Skeletal muscle tissue (tissue), 4 donors: ENCODE data around the gene BAG5. TPM values are rescaled to one million over a fixed set of nuclear protein-coding genes. Genes with fewer than 3 reads are reported as not detected.

Experiments
- H3K27ac ChIP-seq: one replicate; pipeline ENCODE4 v1.7.0; 2013; ENCODE audit warnings: mild to moderate bottlenecking, low read depth, low read length, inconsistent platforms
- H3K27me3 ChIP-seq, 3 donors: one replicate each; pipeline ENCODE4 v1.7.0; 2013; ENCODE audit warnings: low read length in 3 of 3; ENCODE audit not compliant: control insufficient read depth in 3 of 3, insufficient read depth in 3 of 3
- H3K36me3 ChIP-seq, 3 donors: one replicate each; pipeline ENCODE4 v1.7.0; 2013; ENCODE audit warnings: low read length in 3 of 3; ENCODE audit not compliant: control insufficient read depth in 3 of 3, insufficient read depth in 3 of 3
- H3K4me1 ChIP-seq, 3 donors: one replicate each; pipeline ENCODE4 v1.7.0; 2013; ENCODE audit warnings: low read length in 3 of 3, mild to moderate bottlenecking in 3 of 3; ENCODE audit not compliant: control insufficient read depth in 3 of 3, insufficient read depth in 3 of 3
- H3K4me3 ChIP-seq, 3 donors: one replicate each; pipeline ENCODE4 v1.7.0; 2013; ENCODE audit warnings: low read length in 3 of 3
- H3K9ac ChIP-seq, 3 donors: one replicate each; pipeline ENCODE4 v1.7.0; 2013; ENCODE audit warnings: low read length in 3 of 3, mild to moderate bottlenecking in 3 of 3, moderate library complexity in 2 of 3, low read depth in 1 of 3
- H3K9me3 ChIP-seq, 3 donors: one replicate each; pipeline ENCODE4 v1.7.0; 2013; ENCODE audit warnings: low read length in 3 of 3; ENCODE audit not compliant: control insufficient read depth in 3 of 3
- total RNA-seq: library from RNA; depleted of rRNA; stranded (reverse); fragments of >200 nt; gene quantifications from one replicate; pipeline ENCODE4 v1.2.3, GENCODE V29; 2014
- donor health status: Osteomylitis.

Gene BAG5
- total RNA-seq, 1 donor from 2014 or later: 16.7 TPM

DNA sequence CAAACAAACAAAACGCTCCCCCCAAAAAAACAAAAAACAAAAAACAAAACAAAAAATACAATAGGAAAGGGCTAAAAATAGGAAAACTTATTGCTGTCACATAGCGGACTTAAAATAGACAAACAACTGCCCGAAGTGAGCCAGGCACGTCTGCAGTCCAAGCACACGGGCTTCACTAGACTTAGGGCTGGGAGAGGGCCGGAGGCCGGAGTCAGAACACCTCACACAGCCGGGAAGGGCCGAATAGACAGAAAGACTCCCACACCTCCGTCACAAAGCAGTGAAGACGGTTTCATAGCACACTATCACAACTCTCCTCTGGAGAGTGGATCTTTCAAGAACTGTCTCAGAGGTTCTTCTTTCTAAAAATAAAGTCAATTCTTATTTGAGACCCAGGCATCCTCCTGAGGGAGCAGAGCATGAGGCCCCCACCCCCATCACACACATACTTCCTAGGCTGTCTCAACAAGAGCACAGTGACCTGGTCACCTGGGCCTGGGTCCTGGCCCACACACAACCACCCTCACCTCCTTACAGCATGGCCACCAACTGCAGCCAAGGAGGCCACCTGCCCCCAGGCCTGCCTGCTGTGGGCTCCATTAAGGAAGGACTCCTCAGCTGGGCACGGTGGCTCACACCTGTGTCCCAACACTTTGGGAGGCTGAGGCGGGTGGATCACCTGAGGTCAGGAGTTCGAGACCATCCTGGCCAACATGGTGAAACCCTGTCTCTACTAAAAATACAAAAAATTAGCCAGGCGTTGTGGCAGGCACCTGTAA lies 6.7 kb downstream of the BAG5 start:
- H3K36me3 ChIP-seq: peaks cover 9 to 13% (median 10%) of the 10 kb centered on the region in 3 donors
- H3K27me3 ChIP-seq: no peaks in the 10 kb centered on the region
- H3K9me3 ChIP-seq: no peaks in the 10 kb centered on the region
- H3K27ac ChIP-seq: peak overlapping the region; percentile 70
- H3K4me1 ChIP-seq: peaks cover 55 to 86% (median 80%) of the 10 kb centered on the region in 3 donors
- peak overlapping the region in 1 of 3 donors; percentile 64 for H3K9ac ChIP-seq
- peak overlapping the region in 1 of 3 donors; percentile 35 for H3K4me3 ChIP-seq

DNA sequence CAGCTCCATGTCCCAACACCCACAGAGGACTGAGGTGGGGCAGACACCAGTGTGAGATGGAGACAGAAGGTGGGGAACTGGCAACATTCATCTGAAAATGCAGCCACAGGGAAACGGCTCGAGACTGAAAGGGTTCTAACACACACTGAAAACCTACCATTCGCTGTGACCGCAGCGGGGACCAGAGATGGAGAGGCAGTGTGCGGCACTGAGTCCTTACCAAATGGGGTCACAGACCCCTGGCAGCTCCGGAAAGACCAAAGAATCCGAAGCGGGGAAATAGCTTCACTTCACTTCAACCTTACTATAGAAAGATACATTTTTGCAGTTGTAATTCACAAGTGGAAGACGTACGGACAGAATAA lies 9.6 kb downstream of the BAG5 start:
- Histone ChIP-seq H3K36me3 (no peaks in the 10 kb centered on the region), H3K9me3 (no peaks in the 10 kb centered on the region), H3K4me1 (peaks cover 49 to 83% (median 75%) of the 10 kb centered on the region in 3 donors), H3K9ac (peak overlapping the region in 2 of 3 donors; percentile 55 to 77), H3K4me3 (peak overlapping the region; percentile 27 to 67 (median 28)), H3K27me3 (no peaks in the 10 kb centered on the region), H3K27ac (peak overlapping the region; percentile 83)

DNA sequence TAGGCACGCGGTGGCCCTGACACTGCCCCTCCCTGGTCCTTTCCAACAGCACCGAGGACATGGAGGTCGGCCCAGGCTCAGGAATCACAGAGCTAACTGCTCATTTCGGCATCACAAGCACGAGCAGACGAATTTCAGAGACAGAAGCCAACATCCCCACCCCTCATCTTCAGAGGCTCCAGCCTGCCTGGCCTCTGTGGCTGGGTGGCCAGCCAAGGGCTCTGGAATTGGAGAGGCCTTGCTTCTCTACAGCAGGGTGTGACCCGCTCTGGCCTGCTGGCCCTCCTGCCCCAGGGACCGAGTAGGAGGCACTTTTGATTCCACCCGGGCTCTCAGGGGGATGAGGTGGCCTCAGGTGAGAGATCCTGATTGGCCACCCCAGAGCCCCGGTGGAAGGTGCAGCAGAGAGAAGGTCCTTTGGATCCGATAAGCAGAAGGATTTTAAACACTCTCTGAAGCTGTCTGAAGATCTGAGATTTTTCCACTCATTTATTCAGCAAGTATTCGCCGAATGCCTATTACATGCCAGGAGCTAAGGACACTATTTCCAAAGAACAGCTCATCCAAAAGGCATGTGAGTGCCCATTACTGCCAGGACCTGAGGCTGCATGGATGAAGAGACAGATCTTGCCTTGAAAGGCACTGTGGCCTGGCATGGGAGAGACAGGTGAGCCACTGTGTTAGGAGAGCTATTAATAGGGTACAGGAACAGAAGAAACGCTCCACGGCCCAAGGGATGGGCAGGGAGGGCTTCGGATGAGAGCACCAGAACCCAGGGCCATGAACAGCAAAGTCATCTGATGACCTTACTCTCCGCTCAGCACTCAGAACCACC lies 10.2 kb downstream of the BAG5 start:
- Histone ChIP-seq H3K36me3 (no peaks in the 10 kb centered on the region), H3K4me3 (peak overlapping the region; percentile 28 to 67 (median 30)), H3K27me3 (no peaks in the 10 kb centered on the region), H3K4me1 (peaks cover 47 to 79% (median 71%) of the 10 kb centered on the region in 3 donors), H3K9me3 (no peaks in the 10 kb centered on the region), H3K27ac (peak overlapping the region; percentile 83), H3K9ac (peak overlapping the region; percentile 55 to 77 (median 68))

DNA sequence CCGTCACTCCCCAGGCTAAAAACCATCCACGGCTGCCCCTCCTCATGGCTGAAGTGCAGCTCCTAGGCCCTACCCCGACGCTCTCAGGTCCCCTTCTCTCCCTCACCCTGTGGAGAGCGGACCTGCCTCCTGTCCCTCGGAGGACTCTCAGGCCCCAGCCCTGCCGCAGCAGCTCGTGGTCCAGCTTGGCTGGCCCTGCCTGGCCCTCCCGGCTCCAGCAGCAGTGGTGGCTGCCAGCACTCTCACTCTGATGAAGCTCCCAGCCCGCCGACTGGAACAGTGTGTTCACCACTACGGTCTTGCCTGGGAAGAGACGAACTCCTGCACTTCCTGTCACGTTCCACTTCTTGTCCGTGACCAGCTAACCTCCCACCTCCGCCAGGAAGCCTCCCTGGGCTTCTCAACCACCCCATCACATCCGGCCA lies 11.1 kb downstream of the BAG5 start:
- peak overlapping the region; percentile 83 for H3K27ac ChIP-seq
- H3K9me3 ChIP-seq: no peaks in the 10 kb centered on the region
- H3K27me3 ChIP-seq: no peaks in the 10 kb centered on the region
- H3K9ac ChIP-seq: peak overlapping the region; percentile 55 to 77 (median 68)
- H3K4me3 ChIP-seq: peak overlapping the region; percentile 28 to 67 (median 30)
- peaks cover 45 to 82% (median 72%) of the 10 kb centered on the region in 3 donors for H3K4me1 ChIP-seq
- H3K36me3 ChIP-seq: no peaks in the 10 kb centered on the region

DNA sequence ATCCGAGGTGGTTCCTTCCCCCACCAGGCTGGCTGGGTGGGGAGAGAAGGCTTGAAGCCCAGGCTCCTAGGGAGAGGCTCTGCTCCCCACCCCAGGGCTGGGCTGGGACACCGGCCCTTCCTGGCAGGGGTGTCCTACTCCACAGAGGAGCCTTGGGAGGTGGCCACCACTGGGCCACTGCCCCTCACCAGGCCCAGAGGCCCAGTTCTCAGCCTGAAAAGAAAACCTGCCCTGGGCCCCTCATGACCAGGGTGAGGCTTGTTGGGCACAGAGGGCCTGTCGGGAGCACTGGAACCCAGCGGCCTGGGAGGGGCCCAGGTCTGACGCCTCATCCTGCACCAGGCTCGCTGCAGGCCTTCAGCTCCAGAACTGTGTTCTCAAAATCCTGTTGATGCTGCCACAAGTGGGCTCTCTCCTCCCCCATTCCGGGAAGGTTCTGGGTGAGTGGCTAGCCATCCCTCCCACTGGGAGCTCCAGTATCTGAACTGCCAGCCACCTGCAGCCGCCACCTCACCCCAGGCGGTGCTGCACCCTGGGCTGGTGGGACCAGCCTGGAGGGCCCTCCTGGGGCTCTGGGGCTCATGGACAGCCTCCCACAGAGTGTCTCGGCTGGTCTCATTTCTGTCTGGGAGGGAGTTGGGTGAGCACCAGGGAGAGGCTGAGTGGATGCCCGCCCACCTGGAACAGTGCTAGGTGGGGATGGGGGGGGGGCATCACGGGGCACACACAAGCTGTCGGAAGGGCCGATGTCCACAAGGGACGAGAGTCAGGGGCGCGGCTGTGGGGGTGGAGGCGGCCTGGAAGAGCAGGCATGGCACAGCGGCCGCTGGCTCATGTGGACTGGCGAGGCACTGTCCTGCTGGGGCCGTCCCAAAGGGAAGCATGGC lies 11.8 kb downstream of the BAG5 start:
- Histone ChIP-seq H3K27ac (peak overlapping the region; percentile 83), H3K27me3 (no peaks in the 10 kb centered on the region), H3K4me1 (peaks cover 41 to 77% (median 70%) of the 10 kb centered on the region in 3 donors), H3K36me3 (no peaks in the 10 kb centered on the region), H3K9ac (peak overlapping the region; percentile 38 to 77 (median 43)), H3K4me3 (peak overlapping the region in 2 of 3 donors; percentile 28 to 67), H3K9me3 (no peaks in the 10 kb centered on the region)

DNA sequence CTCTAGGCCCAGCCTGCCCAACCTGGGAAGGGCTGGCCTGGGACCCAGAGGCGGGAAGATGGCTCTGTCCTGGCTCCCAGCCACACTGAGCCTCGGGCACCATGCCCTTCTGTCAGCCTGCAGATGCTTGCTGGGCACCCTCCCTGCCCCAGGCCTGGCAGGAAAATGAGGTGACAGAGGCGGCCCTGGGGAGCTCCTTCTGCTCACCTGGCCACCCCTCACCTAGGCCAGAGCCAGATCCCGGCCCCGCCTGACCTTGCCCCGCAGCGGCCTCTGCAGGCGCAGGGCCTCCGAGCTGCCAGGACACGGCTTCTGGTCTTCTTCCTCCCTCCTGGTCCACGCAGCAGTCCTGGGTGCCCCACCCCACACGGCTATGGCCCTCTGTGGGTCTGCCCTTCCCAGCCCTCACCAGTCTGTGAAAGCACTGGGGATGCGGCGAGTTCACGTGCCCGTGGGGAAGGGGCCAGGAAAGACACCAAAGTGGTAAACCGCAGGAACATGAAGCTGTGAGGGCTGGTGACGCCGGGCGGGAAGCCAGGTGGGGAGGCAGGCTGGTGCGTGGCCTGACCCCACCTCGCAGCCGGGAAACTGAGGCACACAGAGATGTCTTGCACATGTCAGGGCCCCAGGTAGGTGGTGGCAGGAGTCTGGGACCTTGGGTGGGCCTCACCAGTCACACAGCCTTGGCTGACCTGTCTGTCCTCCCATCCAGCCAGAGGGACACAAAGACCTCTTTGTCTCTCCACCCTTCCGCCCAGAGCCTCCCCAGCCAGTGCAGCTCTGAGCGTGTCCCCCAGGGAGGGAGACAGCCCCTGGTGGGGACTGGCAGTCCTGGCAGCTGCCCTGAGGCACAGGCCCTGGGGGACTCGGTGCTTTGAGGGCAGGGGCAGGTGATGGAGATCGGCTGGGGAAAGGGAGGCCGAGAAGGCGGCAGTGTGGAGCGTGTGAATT lies 12.8 kb downstream of the BAG5 start:
- Histone ChIP-seq H3K27me3 (no peaks in the 10 kb centered on the region), H3K36me3 (no peaks in the 10 kb centered on the region), H3K27ac (peak overlapping the region; percentile 83), H3K4me1 (peaks cover 41 to 71% (median 66%) of the 10 kb centered on the region in 3 donors), H3K9me3 (no peaks in the 10 kb centered on the region), H3K9ac (peak overlapping the region in 2 of 3 donors; percentile 40 to 77), H3K4me3 (no peak overlapping the region)

DNA sequence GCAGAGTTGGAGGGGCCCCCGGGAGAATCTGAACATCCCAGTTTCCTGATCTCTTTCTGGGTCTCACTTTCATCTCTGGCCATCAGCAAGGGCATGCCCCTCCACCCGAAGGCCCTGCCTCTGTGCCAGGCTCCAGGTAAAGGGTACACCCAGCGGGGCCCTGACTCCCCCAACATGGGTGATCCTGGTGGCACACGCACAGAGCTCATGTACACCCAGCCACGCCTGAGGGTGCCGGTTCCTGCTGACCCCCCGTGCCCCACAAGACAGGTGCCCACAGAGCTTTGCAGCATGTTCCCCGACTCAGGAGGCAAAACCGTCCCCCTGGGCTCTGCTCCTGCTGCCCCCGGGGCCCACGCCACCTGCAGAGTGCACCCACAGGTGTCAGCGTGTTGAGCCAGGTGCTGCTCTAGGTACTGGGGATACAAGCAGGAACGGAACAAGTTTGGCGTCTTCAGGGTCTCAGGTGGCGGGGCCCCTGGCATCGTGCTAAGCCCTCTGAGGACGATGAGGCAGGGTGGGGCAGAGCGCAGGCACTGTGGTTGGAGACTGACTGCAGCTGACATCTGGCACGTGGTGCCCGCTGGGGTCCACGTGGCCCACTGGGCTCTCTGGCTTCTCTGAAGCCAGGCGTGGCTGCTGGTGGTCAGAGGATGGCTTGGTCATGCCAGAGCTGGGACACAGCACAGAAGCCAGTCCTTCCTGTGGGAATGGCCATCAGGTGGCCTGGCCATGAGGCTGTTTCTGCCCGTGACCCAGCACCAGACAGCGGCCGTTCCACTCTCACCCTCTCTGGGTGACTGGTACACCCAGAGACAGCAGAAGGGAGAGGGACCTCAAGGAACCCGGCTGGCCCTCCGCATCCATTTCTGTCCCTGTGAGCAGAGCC lies 13.8 kb downstream of the BAG5 start:
- Histone ChIP-seq H3K27ac (no peak overlapping the region), H3K9ac (peak overlapping the region in 1 of 3 donors; percentile 77), H3K36me3 (no peaks in the 10 kb centered on the region), H3K9me3 (no peaks in the 10 kb centered on the region), H3K27me3 (peaks cover 0 to 3% (median 0%) of the 10 kb centered on the region in 3 donors), H3K4me1 (peaks cover 46 to 71% (median 66%) of the 10 kb centered on the region in 3 donors), H3K4me3 (no peak overlapping the region)

DNA sequence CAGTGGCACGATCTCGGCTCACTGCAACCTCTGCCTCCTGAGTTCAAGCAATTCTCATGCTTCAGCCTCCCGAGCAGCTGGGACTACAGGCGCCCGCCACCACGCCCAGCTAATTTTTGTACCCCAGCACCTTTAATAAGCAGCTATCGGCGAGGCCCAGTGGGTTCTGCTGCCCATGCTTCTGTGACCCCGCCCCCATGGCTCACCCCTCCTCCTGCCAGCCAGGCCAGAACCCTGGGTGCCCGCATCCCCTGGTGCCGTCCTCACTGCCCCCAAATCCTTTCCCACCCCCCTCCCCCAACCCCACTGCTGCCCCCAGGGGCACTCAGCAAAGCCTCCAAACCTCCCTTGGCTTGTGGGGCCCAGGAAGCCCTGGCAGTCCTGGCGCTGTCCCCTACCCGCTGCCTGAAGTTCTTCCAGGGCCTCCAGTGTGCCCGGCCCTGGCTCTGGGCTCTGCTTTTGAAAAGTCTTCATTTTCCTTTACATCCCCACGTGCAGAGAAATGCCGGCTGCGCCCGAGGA lies 14.5 kb downstream of the BAG5 start:
- H3K9ac ChIP-seq: no peak overlapping the region
- no peak overlapping the region for H3K27ac ChIP-seq
- H3K9me3 ChIP-seq: no peaks in the 10 kb centered on the region
- no peaks in the 10 kb centered on the region for H3K36me3 ChIP-seq
- no peak overlapping the region for H3K4me3 ChIP-seq
- peaks cover 0 to 3% (median 0%) of the 10 kb centered on the region in 3 donors for H3K27me3 ChIP-seq
- H3K4me1 ChIP-seq: peaks cover 51 to 71% (median 69%) of the 10 kb centered on the region in 3 donors
